ENCODE data around the gene LGALS16. TPM values are rescaled to one million over a fixed set of nuclear protein-coding genes. Genes with fewer than 3 reads are reported as not detected.

The LGALS16 gene
- not detected in 2 replicates for total RNA-seq

GRCh38 chr19:39655613-39656012, at the start of gene LGALS16:
Gene LGALS16 (plus strand): TSS chr19:39655913. CDS start chr19:39655962, 49 bp downstream.

GRCh38 chr19:39704181-39705044, 48.7 kb downstream of the LGALS16 start, which contains the start of gene LGALS14:
Gene LGALS14 (plus strand): TSS chr19:39704481. CDS start chr19:39704529, 48 bp downstream.

Other genes with a start within 250 kb of the LGALS16 start
- gene ZFP36, start 249.1 kb upstream of the LGALS16 start, total RNA-seq: 43.6 and 79.2 TPM in 2 replicates
- 22.6 and 30.9 TPM in 2 replicates for gene PLEKHG2, start 243.2 kb upstream of the LGALS16 start, total RNA-seq
- 1,883 and 2,869 TPM in 2 replicates for gene RPS16, start 220.0 kb upstream of the LGALS16 start, total RNA-seq
- gene SUPT5H, start 210.3 kb upstream of the LGALS16 start, total RNA-seq: 57.2 and 82.5 TPM in 2 replicates
- gene TIMM50, start 175.1 kb upstream of the LGALS16 start, total RNA-seq: 98.2 and 103 TPM in 2 replicates
- gene DLL3, start 157.0 kb upstream of the LGALS16 start, total RNA-seq: 1.3 and 1.4 TPM in 2 replicates
- not detected in 2 replicates for gene SELENOV, start 140.8 kb upstream of the LGALS16 start, total RNA-seq
- 1.7 and 3.4 TPM in 2 replicates for gene EID2B, start 123.1 kb upstream of the LGALS16 start, total RNA-seq
- gene EID2, start 115.8 kb upstream of the LGALS16 start, total RNA-seq: 7.9 and 16.6 TPM in 2 replicates
- not detected in 2 replicates for gene LGALS13, start 53.4 kb upstream of the LGALS16 start, total RNA-seq
- gene LGALS14, start 48.6 kb downstream of the LGALS16 start, total RNA-seq: not detected in 2 replicates
- not detected in 2 replicates for gene CLC, start 82.1 kb downstream of the LGALS16 start, total RNA-seq
- gene LEUTX, start 122.9 kb downstream of the LGALS16 start, total RNA-seq: not detected in 2 replicates
- gene DYRK1B, start 178.2 kb downstream of the LGALS16 start, total RNA-seq: 13.5 and 14.0 TPM in 2 replicates
- gene FBL, start 190.5 kb downstream of the LGALS16 start, total RNA-seq: 215 and 226 TPM in 2 replicates